Thyroid gland (tissue), 4 donors: Measurements from ENCODE around the gene PVALB.

Experiments used
- CTCF ChIP-seq, 6 experiments: fragments of 200-600 bp in 3 of 6; fragments of 450-650 bp in 3 of 6; sonication (generic) in 3 of 6; IDR thresholded peaks; one replicate each; pipeline ENCODE4 v1.5.1; 2016 to 2019; ENCODE audit warnings: antibody characterized with exemption in 6 of 6, mild to moderate bottlenecking in 2 of 6, inconsistent platforms in 1 of 6, moderate library complexity in 1 of 6
- POLR2A ChIP-seq, 2 donors: fragments of 450-650 bp; IDR thresholded peaks; one replicate each; pipeline ENCODE4 v1.6.1; 2017; ENCODE audit warnings: antibody characterized with exemption in 2 of 2, mild to moderate bottlenecking in 2 of 2, moderate library complexity in 1 of 2

- TF ChIP-seq CTCF (IDR thresholded peaks at IDR 0.05) (no peak), POLR2A (IDR thresholded peaks at IDR 0.05) (no peak)
These were observed 55.1 kb downstream of the PVALB start for GRCh38 chr22:36761553-36762240.
